ENCODE results near the gene CCDC9B. TPM values are rescaled to one million over a fixed set of nuclear protein-coding genes. Genes with fewer than 3 reads are reported as not detected.

CCDC9B gene
- total RNA-seq, 1 donor from 2014 or later = 13.6 TPM

GRCh38 chr15:40290545-40290917 lies 50.2 kb downstream of the CCDC9B start:
- Histone ChIP-seq H3K36me3 (ENCODE audit: control insufficient read depth, insufficient read depth, low read length) (no peaks in the 10 kb centered on the region), H3K27me3 (ENCODE audit: control insufficient read depth, insufficient read depth, low read length) (peaks cover 50% of the 10 kb centered on the region), H3K4me3 (ENCODE audit: low read depth, low read length) (no peak overlapping the region)
- DNase-seq (ENCODE audit: low read depth) = no peak
- TF ChIP-seq, protein P1, sequence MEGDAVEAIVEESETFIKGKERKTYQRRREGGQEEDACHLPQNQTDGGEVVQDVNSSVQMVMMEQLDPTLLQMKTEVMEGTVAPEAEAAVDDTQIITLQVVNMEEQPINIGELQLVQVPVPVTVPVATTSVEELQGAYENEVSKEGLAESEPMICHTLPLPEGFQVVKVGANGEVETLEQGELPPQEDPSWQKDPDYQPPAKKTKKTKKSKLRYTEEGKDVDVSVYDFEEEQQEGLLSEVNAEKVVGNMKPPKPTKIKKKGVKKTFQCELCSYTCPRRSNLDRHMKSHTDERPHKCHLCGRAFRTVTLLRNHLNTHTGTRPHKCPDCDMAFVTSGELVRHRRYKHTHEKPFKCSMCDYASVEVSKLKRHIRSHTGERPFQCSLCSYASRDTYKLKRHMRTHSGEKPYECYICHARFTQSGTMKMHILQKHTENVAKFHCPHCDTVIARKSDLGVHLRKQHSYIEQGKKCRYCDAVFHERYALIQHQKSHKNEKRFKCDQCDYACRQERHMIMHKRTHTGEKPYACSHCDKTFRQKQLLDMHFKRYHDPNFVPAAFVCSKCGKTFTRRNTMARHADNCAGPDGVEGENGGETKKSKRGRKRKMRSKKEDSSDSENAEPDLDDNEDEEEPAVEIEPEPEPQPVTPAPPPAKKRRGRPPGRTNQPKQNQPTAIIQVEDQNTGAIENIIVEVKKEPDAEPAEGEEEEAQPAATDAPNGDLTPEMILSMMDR (IDR thresholded peaks at IDR 0.05; ENCODE audit: insufficient read depth, low read length, poor library complexity, severe bottlenecking) = no peak

- Histone ChIP-seq H3K4me3 (ENCODE audit: low read depth, low read length) (no peak overlapping the region), H3K36me3 (ENCODE audit: control insufficient read depth, insufficient read depth, low read length) (no peaks in the 10 kb centered on the region), H3K27me3 (ENCODE audit: control insufficient read depth, insufficient read depth, low read length) (peaks cover 42% of the 10 kb centered on the region)
- DNase-seq (ENCODE audit: low read depth) = no peak
- TF ChIP-seq, protein P1 (IDR thresholded peaks at IDR 0.05; ENCODE audit: insufficient read depth, low read length, poor library complexity, severe bottlenecking) = no peak
Observed at GRCh38 chr15:40289140-40289775, 51.5 kb downstream of the CCDC9B start.

DNA sequence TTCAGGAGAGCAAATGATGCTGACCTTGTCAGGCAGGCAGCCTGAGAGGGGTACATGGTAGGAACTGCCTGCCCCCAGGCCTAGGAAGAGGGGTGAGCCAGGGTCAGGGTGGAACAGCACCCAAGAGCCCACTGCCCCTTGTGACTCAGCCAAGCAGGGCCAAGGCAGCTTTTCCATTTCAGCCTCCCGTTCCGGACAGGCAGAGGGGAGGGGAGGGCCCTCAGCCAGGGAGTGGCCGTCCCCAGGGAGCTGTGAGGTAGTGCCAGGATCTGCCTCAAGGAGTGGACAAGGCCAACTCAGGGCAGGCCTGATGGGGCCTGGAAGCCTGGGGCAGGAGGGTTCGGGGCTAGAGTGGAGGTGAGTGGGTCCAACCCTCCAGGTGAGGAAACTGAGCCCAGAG lies 52.8 kb downstream of the CCDC9B start:
- TF ChIP-seq, protein P1 (IDR thresholded peaks at IDR 0.05; ENCODE audit: insufficient read depth, low read length, poor library complexity, severe bottlenecking) = no peak
- Histone ChIP-seq H3K36me3 (ENCODE audit: control insufficient read depth, insufficient read depth, low read length) (no peaks in the 10 kb centered on the region), H3K4me3 (ENCODE audit: low read depth, low read length) (no peak overlapping the region), H3K27me3 (ENCODE audit: control insufficient read depth, insufficient read depth, low read length) (peaks cover 43% of the 10 kb centered on the region)
- no peak for DNase-seq (ENCODE audit: low read depth)

- DNase-seq (ENCODE audit: low read depth) = no peak
- no peaks in the 10 kb centered on the region for H3K36me3 ChIP-seq (ENCODE audit: control insufficient read depth, insufficient read depth, low read length)
- peaks cover 44% of the 10 kb centered on the region for H3K27me3 ChIP-seq (ENCODE audit: control insufficient read depth, insufficient read depth, low read length)
- TF ChIP-seq, protein P1 (IDR thresholded peaks at IDR 0.05; ENCODE audit: insufficient read depth, low read length, poor library complexity, severe bottlenecking) = no peak
- no peak overlapping the region for H3K4me3 ChIP-seq (ENCODE audit: low read depth, low read length)
Observed at GRCh38 chr15:40287505-40287904, 53.2 kb downstream of the CCDC9B start.

- no peak for DNase-seq (ENCODE audit: low read depth)
- Histone ChIP-seq H3K36me3 (ENCODE audit: control insufficient read depth, insufficient read depth, low read length) (no peaks in the 10 kb centered on the region), H3K27me3 (ENCODE audit: control insufficient read depth, insufficient read depth, low read length) (peaks cover 44% of the 10 kb centered on the region), H3K4me3 (ENCODE audit: low read depth, low read length) (no peak overlapping the region)
- TF ChIP-seq, protein P1 (IDR thresholded peaks at IDR 0.05; ENCODE audit: insufficient read depth, low read length, poor library complexity, severe bottlenecking) = no peak
Observed at GRCh38 chr15:40286794-40287193, 53.9 kb downstream of the CCDC9B start.

DNA sequence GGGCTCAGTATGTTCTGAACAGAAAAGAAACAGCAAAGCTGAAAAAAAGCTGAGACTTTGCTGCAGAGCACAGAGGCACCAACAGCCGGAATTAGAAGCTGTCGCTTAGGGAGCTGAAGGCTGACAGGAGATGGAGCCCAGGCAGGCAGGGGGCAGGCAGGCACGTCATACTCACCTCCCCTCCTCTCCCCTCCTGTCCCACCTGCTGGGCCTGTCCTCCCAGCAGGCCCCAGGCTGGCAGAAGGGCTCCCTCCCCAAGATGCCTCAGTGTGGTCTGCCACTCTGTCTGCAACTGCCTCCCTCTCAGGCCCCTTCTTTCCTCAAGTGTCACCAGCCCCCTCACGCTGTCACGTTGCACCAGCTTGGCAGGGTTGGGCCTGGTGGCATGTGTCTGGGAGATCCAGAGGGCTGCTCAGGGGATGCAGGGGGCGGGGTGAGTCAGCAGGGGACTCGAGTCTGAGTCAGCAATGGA lies 54.6 kb downstream of the CCDC9B start:
- H3K36me3 ChIP-seq (ENCODE audit: control insufficient read depth, insufficient read depth, low read length) = no peaks in the 10 kb centered on the region
- H3K4me3 ChIP-seq (ENCODE audit: low read depth, low read length) = no peak overlapping the region
- TF ChIP-seq, protein P1 (IDR thresholded peaks at IDR 0.05; ENCODE audit: insufficient read depth, low read length, poor library complexity, severe bottlenecking) = no peak
- peaks cover 44% of the 10 kb centered on the region for H3K27me3 ChIP-seq (ENCODE audit: control insufficient read depth, insufficient read depth, low read length)
- DNase-seq (ENCODE audit: low read depth) = no peak

All from kidney epithelial cell (primary cell).